ENCODE data around the gene ZNF831. TPM values are rescaled to one million over a fixed set of nuclear protein-coding genes. Genes with fewer than 3 reads are reported as not detected.

Gene ZNF831
- total RNA-seq, 3 donors from 2014 or later (not counting 1 experiment from before 2014, with no cell fraction given): 24.8 to 42.0 (median 40.2) TPM

- H3K4me3 Mint-ChIP-seq: peak overlapping the region; percentile 93
- no peaks in the 10 kb centered on the region for H3K27me3 Mint-ChIP-seq (ENCODE audit: low read depth in 2 of 2)
- Histone ChIP-seq H3K27ac (ENCODE audit: low read length) (no peak overlapping the region), H3K36me3 (ENCODE audit: control insufficient read depth, insufficient read depth, low read length) (peaks cover 49% of the 10 kb centered on the region), H3K4me3 (ENCODE audit: low read length) (no peak overlapping the region), H3K4me1 (ENCODE audit: control insufficient read depth, insufficient read depth, low read length) (peaks cover 17% of the 10 kb centered on the region), H3K9me3 (ENCODE audit: control insufficient read depth, insufficient read depth, low read length) (no peaks in the 10 kb centered on the region), H3K27me3 (ENCODE audit: control insufficient read depth, insufficient read depth, low read length) (no peaks in the 10 kb centered on the region)
- intact Hi-C loops (cut with micrococcal nuclease): loop anchor here (2.0 to 10.0 kb wide), 2 partner anchors 266 to 350 kb away; no protein-coding TSS in a partner anchor
- H3K4me1 Mint-ChIP-seq: peaks cover 33 to 38% of the 10 kb centered on the region in 2 donors
- WGBS (ENCODE audit: insufficient coverage): 86% methylated on average over 9 of the region's 9 CpGs
- DNase-seq (no peak), ATAC-seq (no peak)
- TF ChIP-seq CTCF (IDR thresholded peaks at IDR 0.05): no peak
- H3K27ac Mint-ChIP-seq: peak overlapping the region; percentile 73 to 76
- peaks cover 15% of the 10 kb centered on the region for H3K36me3 Mint-ChIP-seq
- no peaks in the 10 kb centered on the region for H3K9me3 Mint-ChIP-seq
Observed at GRCh38 chr20:59221049-59221706, 57.6 kb downstream of the ZNF831 start.

GRCh38 chr20:59221707-59222252, 58.2 kb downstream of the ZNF831 start:
- Mint-ChIP-seq H3K27ac (peak overlapping the region; percentile 73 to 76), H3K27me3 (ENCODE audit: low read depth in 2 of 2) (no peaks in the 10 kb centered on the region), H3K4me3 (peak overlapping the region; percentile 93), H3K4me1 (peaks cover 30 to 33% of the 10 kb centered on the region in 2 donors), H3K9me3 (no peaks in the 10 kb centered on the region), H3K36me3 (peaks cover 9% of the 10 kb centered on the region)
- Histone ChIP-seq H3K9me3 (ENCODE audit: control insufficient read depth, insufficient read depth, low read length) (no peaks in the 10 kb centered on the region), H3K27me3 (ENCODE audit: control insufficient read depth, insufficient read depth, low read length) (no peaks in the 10 kb centered on the region), H3K4me1 (ENCODE audit: control insufficient read depth, insufficient read depth, low read length) (peaks cover 17% of the 10 kb centered on the region), H3K27ac (ENCODE audit: low read length) (no peak overlapping the region), H3K36me3 (ENCODE audit: control insufficient read depth, insufficient read depth, low read length) (peaks cover 43% of the 10 kb centered on the region), H3K4me3 (ENCODE audit: low read length) (no peak overlapping the region)
- DNase-seq (no peak), ATAC-seq (no peak)
- 45% methylated on average over 18 of the region's 18 CpGs for WGBS (ENCODE audit: insufficient coverage)
- no peak for TF ChIP-seq CTCF (IDR thresholded peaks at IDR 0.05)
- intact Hi-C loops (cut with micrococcal nuclease): loop anchor here (1.0 to 10.0 kb wide), 4 partner anchors 133 to 351 kb away; no protein-coding TSS in a partner anchor

GRCh38 chr20:59222253-59223181, 58.9 kb downstream of the ZNF831 start:
- Histone ChIP-seq H3K36me3 (ENCODE audit: control insufficient read depth, insufficient read depth, low read length) (peaks cover 38% of the 10 kb centered on the region), H3K27me3 (ENCODE audit: control insufficient read depth, insufficient read depth, low read length) (no peaks in the 10 kb centered on the region), H3K4me1 (ENCODE audit: control insufficient read depth, insufficient read depth, low read length) (peaks cover 17% of the 10 kb centered on the region), H3K27ac (ENCODE audit: low read length) (peak overlapping the region; percentile 12), H3K9me3 (ENCODE audit: control insufficient read depth, insufficient read depth, low read length) (no peaks in the 10 kb centered on the region), H3K4me3 (ENCODE audit: low read length) (peak overlapping the region; percentile 34)
- H3K9me3 Mint-ChIP-seq: no peaks in the 10 kb centered on the region
- H3K4me1 Mint-ChIP-seq: peaks cover 30 to 33% of the 10 kb centered on the region in 2 donors
- 6% methylated on average over 51 of the region's 51 CpGs for WGBS (ENCODE audit: insufficient coverage)
- intact Hi-C loops (cut with micrococcal nuclease): loop anchor here (1.0 to 10.0 kb wide), 3 partner anchors 134 to 268 kb away; no protein-coding TSS in a partner anchor
- peak overlapping the region; percentile 93 for H3K4me3 Mint-ChIP-seq
- ATAC-seq (peak; percentile 90 to 98 (median 96)), DNase-seq (peak; percentile 79 to 87)
- H3K36me3 Mint-ChIP-seq: peaks cover 9% of the 10 kb centered on the region
- no peaks in the 10 kb centered on the region for H3K27me3 Mint-ChIP-seq (ENCODE audit: low read depth in 2 of 2)
- peak; percentile 96 for TF ChIP-seq CTCF (IDR thresholded peaks at IDR 0.05)
- H3K27ac Mint-ChIP-seq: peak overlapping the region; percentile 73 to 76

Data from natural killer cell (primary cell).